Choroid plexus epithelial cell (primary cell): ENCODE measurements around the gene FAU.

Experiments
- DNase-seq: peaks from one replicate; pipeline ENCODE4 v3.0.0-alpha.2; 2010; ENCODE audit warnings: low read depth
- H3K4me3 ChIP-seq: 2 replicates; pipeline ENCODE4 v1.5.1; 2011; ENCODE audit warnings: low read depth, mild to moderate bottlenecking, control low read depth, low read length, moderate library complexity
- TF ChIP-seq, protein P1 (sequence below): conservative IDR thresholded peaks from 2 replicates; pipeline ENCODE4 v1.5.1; 2011; ENCODE audit warnings: low read depth, mild to moderate bottlenecking, control low read depth, inconsistent platforms, low read length, moderate library complexity

The FAU gene

DNA sequence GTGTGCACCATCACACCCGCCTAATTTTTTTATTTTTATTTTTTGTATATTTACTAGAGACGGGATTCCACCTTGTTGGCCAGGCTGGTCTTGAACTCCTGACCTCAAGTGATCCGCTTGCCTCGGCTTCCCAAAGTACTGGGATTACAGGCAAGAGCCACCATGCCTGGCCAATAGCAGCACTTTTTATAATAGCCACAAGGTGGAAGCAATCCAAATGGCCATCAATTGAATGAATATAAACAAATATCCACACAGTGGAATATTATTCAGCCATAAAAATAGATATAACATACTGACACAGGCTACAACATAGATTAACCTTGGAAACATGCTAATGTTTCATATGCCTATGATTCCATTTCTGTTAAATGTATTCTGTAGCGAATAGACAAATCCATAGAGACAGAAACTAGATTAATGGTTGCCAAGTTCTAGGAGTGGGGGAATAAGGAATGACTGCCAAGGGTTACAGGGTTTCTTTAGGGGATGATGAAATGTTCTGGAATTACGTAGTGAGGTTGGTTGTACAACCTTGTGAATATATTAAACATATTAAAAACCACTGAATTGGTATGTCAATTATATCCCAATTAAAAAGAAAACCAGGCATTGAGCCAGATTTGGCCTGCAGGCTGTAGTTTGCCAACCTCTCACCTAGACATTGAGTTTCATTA lies 21.1 kb downstream of the FAU start:
- no peak overlapping the region for H3K4me3 ChIP-seq
- DNase-seq: no peak
- TF ChIP-seq, protein P1, sequence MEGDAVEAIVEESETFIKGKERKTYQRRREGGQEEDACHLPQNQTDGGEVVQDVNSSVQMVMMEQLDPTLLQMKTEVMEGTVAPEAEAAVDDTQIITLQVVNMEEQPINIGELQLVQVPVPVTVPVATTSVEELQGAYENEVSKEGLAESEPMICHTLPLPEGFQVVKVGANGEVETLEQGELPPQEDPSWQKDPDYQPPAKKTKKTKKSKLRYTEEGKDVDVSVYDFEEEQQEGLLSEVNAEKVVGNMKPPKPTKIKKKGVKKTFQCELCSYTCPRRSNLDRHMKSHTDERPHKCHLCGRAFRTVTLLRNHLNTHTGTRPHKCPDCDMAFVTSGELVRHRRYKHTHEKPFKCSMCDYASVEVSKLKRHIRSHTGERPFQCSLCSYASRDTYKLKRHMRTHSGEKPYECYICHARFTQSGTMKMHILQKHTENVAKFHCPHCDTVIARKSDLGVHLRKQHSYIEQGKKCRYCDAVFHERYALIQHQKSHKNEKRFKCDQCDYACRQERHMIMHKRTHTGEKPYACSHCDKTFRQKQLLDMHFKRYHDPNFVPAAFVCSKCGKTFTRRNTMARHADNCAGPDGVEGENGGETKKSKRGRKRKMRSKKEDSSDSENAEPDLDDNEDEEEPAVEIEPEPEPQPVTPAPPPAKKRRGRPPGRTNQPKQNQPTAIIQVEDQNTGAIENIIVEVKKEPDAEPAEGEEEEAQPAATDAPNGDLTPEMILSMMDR: peak; percentile 9

GRCh38 chr11:65096926-65097325 lies 25.0 kb downstream of the FAU start:
- TF ChIP-seq, protein P1: no peak
- H3K4me3 ChIP-seq: peak overlapping the region; percentile 75
- no peak for DNase-seq

- DNase-seq: peak; percentile 95
- TF ChIP-seq, protein P1: no peak
- H3K4me3 ChIP-seq: peak within 1 kb of the TSS; percentile 75
These were observed 25.7 kb downstream of the FAU start, which contains the start of gene VPS51 for GRCh38 chr11:65095974-65096806. TSS of gene VPS51 (plus strand) at chr11:65096214. CDS start at chr11:65096251, 37 bp downstream.

DNA sequence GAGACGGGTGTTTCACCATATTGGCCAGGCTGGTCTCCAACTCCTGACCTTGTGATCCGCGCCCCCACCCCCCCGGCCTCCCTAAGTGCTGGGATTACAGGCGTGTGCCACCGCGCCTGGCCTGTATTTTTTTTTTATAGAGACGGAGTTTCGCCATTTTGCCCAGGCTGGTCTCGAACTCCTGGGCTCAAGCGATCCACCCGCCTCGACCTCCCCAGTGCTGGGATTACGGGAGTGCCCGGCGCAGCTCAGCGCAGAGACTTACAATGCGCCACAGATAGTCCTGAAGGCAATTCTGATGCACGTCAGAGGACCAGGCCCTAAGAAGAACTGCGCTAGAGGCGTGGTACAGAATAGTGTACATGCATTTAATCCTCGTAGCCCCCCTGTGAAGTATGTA lies 26.5 kb downstream of the FAU start:
- peak overlapping the region; percentile 75 for H3K4me3 ChIP-seq
- no peak for DNase-seq
- TF ChIP-seq, protein P1: no peak

DNA sequence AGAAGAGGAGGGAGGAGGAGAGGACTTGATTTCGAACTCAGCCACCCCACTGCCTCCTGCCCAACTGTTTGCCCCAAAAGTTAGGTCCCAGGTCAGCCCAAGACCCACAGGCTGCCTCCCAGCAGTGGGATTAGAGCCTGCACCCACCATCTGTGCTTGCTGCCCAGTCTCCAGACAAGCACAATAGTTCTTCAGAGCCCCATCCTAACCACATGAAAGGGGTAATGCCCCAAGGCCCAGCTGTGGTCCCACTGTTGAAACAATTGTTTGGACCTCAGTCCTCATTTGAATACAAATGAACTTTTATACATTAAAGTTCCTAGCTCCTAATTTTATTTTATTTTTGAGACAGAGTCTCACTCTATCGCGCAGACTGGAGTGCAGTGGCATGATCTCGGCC lies 31.3 kb downstream of the FAU start:
- TF ChIP-seq, protein P1: no peak
- H3K4me3 ChIP-seq: no peak overlapping the region
- DNase-seq: no peak

DNA sequence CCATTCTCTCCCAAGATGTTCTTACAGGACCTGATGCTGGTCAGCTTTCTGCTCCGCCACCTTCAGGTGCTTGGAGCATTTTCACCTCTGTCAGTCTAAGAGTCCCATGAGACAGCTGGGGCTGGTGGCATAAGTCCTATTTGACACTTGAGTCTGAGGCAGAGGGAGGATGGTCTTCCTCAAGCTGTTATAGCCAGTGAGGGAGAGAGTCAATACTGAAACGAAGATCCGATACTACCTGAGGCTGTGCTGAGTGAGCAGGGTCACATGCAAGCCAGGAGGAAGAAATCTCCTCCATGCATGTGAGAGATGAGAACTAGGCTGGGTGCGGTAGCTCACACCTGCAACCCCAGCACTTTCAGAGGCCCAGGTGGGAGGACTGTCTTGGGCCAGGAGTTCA lies 32.3 kb downstream of the FAU start:
- DNase-seq: no peak
- H3K4me3 ChIP-seq: no peak overlapping the region
- TF ChIP-seq, protein P1: no peak

GRCh38 chr11:65087827-65088226 lies 34.1 kb downstream of the FAU start:
- DNase-seq: no peak
- TF ChIP-seq, protein P1: no peak
- H3K4me3 ChIP-seq: no peak overlapping the region
